Ecto neural progenitor cell (in vitro differentiated cells): ENCODE measurements around the gene ACOX3.
A peak's percentile ranks its signal among the peaks of the same experiment; 100 is the strongest.
"Not testable (repeated sequence)": the region's sequence is repeated elsewhere in the genome, so short reads cannot be mapped to it uniquely, and the experiment has no call there.

Experiments used
- DNase-seq: peaks from one replicate; pipeline ENCODE4 v3.0.0-alpha.2; 2018; ENCODE audit warnings: low spot score

The ACOX3 gene

GRCh38 chr4:8433136-8433535 is 7.4 kb downstream of the ACOX3 start:
- no peak for DNase-seq

DNA sequence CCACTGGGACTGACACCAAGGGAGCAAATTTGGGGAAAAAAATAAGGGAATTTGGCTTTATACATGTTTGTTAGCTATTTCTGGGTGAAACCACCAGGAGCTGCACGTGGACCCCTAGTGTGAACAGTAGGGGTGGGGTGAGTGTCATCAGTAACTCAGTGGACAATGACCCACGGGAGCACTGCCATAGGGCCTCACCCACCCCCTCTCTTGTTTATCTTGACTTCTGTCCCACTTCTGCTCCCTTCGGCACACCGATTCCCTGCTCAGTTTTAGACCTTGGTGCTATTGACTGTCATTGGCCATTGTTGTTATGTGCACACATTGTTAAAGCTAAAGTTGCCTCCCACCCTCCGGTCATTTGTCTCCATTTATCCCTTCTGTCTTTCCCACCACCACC is 9.0 kb downstream of the ACOX3 start:
- no peak for DNase-seq

DNA sequence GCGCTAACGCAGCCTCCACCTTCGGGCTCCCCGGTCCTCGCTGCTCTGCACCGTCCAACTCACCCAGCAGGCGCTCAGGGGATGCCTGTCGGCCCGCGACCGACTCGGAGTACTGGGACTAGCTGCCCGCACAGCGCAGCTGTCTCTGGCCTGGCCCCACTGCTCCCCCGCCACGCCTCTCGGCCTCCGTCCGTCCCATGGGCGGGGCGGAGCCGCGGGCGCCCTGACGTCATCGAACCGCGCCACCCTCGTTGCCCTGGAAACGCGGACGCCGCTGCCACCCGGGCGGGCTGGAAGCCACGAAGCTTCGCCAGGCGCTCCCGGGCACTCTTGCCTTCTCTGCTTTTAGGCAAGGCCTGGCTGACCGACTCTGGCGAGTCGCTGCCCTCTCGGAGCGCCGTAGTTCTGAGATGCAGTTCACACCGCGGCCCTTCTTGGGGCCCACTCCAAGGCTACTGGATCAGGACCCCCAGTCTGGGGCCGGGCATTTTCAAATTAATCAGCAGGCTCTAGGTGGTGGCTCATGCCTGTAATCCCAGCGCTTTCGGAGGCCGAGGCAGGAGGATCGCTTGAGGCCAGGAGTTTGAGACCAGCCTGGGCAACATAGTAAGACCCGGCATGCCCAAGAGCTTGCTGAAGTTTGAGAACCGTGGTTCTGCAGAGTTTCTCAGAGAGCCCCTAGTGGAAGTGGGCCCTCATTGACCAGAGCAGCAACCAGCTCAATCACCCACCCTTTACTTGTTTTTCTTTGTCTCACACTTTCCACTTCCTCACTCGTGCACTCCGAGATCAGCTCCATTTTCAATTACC is 12.0 kb downstream of the ACOX3 start:
- DNase-seq, result peak; percentile 97

DNA sequence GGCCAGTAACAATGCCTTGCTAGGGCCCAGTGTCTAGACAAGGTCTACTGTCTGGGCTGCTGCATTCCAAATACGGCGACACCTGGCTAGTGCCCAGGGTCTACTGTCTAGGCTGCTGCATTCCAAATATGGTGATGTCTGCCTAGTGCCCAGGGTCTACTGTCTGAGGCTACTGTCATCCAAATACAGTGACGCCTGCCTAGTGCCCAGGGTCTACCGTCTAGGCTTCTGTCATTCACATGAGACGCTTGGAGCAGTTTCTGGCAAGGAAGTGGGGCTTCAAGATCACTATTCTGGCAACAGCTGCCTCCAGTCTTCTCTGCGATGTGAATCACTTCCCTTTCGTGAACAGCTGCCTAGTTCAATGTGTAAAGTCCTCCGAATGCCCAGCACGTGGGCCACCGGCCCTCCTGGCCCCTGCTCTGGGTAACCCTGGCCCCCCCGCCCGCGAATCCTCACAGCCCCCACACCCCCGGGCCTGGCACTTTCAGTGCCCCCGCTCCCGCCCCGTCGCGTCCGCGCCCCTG is 12.7 kb downstream of the ACOX3 start:
- no peak for DNase-seq

DNA sequence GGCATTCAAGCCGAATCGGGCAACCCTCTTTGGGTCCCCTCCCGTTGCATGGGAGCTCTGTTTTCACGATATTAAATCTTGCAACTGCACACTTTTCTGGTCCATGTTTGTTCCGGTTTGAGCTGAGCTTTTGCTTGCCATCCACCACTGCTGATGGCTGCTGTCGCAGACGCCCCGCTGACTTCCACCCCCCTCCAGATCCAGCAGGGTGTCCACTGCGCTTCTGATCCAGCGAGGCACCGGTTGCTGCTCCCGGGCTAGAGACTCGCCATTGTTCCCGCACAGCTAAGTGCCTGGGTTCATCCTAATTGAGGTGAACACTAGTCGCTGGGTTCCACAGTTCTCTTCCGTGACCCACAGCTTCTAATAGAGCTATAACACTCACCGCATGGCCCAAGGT is 13.3 kb downstream of the ACOX3 start:
- no peak for DNase-seq

DNA sequence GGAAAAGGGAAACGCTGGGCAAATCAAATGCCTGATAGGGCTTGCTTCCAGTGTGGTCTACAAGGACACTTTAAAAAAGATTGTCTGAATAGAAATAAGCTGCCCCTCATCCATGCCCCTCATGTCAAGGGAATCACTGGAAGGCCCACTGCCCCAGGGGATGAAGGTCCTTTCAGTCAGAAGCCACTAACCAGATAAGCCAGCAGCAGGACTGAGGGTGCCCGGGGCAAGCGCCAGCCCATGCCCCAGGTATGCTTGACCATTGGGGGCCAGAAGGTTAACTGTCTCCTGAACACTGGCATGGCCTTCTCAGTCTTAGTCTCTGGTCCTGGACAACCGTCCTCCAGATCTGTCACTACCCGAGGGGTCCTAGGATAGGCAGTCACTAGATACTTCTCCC is 17.7 kb downstream of the ACOX3 start:
- no peak for DNase-seq

DNA sequence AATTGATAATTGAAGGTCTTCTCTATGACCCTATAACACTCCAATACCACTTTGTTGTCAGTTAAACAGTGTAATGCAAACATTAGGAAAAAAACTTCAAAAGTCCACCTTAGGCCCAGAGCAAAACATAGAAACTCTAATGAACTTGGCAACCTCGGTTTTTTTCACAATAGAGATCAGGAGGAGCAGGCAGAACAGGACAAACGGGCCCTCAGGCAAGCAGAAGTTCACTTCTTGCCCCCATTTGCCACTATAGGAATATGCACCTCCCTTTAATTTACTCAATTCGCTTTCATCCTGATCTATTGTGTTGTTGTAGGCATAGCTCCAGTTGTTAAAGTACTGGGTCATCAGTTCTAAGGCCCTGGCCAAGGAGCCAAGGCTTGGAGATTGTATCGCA is 18.2 kb downstream of the ACOX3 start:
- DNase-seq, result no peak

DNA sequence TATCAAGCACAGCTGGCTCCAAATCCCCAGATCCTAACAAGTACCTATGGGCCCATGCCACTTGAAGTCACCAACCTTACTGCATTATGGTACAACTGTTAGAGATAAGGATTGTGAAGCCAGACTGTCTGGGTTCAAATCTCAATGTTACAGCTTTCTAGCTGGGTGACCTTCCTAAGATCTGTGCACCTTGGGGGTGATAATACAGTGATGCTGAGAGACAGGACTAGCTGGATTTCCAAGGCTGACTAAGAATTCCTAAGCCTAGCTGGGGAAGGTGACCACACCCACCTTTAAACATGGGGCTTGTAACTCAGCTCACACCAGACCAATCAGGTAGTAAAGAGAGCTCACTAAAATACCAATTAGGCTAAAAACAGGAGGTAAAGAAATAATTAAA is 20.4 kb downstream of the ACOX3 start:
- not testable (repeated sequence) for DNase-seq

DNA sequence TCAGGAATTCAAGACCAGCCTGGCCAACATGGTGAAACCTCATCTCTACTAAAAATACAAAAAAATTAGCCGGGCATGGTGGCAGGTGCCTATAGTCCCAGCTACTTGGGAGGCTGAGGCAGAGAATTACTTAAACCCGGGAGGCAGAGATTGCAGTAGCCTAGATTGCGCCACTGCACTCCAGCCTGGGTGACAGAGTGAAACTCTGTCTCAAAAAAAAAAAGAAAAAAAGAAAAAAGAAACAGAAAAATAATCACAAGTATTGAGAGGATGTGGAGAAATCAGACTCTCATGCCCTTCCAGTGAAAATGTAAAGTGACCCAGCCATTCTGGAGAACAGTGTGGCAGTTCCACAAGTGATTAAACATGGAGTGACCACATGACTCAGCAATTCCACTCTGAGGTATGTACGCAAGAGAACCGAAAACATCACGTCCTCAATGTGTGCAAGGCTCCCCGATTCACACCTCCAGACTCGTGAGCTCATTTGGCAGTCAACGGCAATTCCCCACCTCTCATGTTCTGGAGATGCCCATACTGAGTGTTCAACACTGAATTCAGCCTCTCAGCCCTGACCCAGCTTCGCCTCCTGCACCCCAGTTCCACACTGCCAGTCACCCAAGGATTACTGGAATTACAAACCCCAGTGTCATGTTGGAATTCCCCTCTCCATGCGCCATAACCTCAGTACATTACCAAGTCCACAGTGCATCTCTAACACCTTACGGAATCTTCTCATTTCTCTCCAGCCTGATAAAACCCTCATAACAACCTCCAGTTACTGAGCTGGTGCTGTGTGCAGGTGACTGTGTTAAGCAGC is 21.1 kb downstream of the ACOX3 start:
- DNase-seq, result no peak

DNA sequence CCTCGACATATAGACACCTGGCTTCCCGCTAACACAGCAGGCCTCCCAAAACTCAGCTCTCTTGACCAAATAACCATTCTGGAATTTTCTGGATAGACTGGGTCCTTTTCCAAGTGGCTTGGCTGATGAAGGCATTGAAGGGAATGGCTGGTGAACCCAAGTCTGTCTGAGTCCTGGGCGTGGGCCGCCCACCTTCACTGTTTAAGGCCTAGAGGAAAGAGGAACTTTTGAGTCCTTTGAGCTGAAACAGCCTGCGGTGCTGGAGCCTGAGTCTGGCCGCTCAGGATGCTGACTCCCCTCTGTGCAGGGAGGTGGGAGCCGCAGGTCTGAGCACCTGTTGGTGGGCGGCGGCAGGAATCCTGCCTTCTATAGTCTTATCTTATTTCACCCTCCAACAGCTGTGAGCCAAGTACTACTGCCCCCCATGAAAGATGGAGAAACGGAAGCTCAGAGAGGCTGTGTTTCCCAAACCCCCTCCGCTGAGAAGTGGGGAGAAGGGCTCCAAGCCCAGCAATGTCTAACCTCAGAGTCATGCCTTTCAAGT is 23.4 kb downstream of the ACOX3 start:
- DNase-seq, result no peak

GRCh38 chr4:8414377-8414776 is 26.1 kb downstream of the ACOX3 start:
- DNase-seq, result no peak

DNA sequence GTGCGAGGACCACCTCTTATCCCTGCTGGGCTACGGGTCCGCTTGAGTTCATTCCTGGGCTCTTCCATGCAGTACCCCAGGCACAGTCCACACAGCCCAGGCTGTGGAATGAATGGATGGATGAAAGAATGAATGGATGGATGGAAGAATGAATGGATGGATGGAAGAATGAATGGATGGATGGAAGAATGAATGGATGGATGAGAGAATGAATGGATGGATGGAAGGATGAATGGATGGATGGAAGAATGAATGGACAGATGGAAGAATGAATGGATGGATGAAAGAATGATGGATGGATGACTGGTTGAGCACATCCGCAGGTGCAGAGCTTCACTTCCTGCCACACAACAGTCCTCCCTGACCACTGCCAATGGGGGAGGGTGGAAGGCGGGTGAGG is 28.2 kb downstream of the ACOX3 start:
- no peak for DNase-seq

- no peak for DNase-seq
Measured at GRCh38 chr4:8411351-8412180, 29.0 kb downstream of the ACOX3 start.

DNA sequence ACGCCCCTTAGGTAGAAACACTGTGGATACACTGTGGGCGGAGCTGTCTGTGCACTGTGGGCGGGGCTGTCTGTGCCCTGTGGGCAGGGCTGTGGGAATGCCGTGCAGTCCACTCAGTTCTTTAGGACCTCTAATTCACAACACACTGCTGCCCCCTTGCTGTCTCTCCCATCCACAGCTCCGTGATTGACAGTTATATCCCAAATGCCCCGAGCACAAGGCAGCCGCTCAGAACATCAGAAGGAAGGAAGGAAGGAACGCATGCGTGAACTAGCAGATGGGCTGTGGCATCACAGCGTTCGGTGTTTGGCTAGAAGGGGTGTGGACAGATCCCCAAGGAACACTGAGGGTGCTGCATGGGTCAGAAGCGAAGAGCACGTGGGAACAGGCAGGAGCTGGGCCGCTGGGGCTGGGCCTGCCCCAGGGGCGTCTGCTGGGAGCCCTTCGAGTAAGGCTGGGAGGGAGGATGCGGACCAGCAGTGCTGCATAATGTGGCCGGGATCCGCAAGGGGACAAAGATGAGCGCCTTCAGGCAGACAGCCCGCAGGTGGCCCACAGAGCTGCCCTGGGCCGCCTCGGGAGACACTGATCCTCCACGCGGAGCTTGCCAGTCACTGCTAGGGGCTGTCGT is 29.8 kb downstream of the ACOX3 start:
- peak; percentile 85 for DNase-seq

DNA sequence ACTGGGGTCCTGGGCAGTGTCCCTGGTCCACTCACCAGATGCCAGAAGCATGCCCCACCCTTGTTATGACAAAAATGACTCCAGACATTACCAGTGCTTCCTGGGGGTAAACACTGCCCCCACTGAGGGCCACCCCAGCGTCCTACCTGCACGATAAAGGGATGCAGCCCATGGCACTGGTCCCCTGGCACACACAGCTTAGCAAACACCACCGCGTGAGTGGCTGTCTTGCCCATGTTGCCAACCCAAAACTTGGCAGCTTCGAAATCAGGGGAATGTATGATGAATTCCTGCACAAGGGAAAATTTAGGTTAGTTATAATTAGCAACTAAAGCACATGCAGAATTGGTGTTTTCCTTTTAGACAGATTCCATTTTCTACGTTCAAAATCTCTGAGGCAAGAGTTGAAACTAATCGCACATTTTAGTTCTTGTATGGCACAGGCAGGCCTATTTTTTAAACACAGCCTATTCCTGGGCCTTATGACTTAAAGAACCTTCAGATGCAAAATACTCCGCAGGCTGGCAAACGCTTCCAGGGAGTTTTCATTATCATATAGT is 30.4 kb downstream of the ACOX3 start:
- DNase-seq, result no peak

DNA sequence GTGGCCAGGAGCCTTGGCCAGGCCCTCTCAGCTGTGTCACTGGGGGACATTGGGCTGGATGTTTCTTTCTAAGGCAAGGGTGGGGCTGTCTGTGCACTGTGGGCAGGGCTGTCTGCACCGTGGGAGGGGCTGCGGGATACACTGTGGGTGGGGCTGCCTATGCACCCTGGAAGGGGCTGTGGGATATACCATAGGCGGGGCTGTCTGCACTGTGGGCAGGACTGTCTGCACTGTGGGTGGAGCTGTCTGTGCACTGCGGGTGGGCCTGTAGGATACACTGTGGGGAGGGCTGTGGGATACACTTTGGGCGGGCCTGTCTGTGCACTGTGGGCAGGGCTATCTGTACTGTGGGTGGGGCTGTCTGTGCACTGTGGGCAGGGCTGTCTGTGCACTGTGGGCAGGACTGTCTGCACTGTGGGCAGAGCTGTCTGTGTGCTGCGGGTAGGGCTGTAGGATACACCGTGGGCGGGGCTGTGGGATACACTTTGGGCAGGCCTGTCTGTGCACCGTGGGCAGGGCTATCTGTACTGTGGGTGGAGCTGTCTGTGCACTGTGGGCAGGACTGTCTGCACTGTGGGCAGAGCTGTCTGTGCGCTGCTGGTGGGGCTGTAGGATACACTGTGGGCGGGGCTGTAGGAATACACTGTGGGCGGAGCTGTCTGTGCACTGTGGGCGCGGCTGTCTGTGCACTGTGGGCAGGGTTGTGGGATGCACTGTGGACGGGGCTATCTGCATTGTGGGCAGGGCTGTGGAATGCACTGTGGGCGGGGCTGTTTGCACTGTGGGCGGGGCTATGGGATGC is 31.1 kb downstream of the ACOX3 start:
- DNase-seq, result no peak

- DNase-seq, result no peak
Measured at GRCh38 chr4:8407756-8408155, 32.8 kb downstream of the ACOX3 start.

- no peak for DNase-seq
Measured at GRCh38 chr4:8407316-8407715, 33.2 kb downstream of the ACOX3 start.

GRCh38 chr4:8406887-8407286 is 33.6 kb downstream of the ACOX3 start:
- DNase-seq, result not testable (repeated sequence)

- no peak for DNase-seq
Measured at GRCh38 chr4:8405516-8405875, 35.0 kb downstream of the ACOX3 start.
